ENCODE measurements around the gene TPM4. TPM values are rescaled to one million over a fixed set of nuclear protein-coding genes. Genes with fewer than 3 reads are reported as not detected.
A peak's percentile ranks its signal among the peaks of the same experiment; 100 is the strongest.
"Not testable (repeated sequence)": the region's sequence is repeated elsewhere in the genome, so short reads cannot be mapped to it uniquely, and the experiment has no call there.

Gene TPM4
- total RNA-seq, 2 donors from 2014 or later, result 261 to 279 TPM

DNA sequence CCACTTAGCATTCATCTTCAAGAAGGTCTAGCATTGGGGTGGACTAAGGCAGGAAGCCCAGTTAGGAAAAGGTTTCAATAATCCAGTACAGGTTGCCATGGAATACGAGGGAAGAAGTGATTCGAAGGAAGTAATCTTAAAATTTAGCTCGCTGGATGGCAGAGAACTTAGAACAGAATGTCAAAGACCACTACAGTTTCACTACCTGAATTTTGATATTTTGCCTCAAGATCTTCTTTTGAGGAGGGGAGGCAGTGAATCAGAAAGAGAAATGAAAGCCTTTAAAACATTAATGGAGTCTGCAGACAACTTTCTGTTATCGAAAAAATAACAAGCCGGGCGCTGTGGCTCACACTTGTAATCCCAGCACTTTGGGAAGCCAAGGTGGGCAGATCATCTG lies 28.4 kb downstream of the TPM4 start:
- Mint-ChIP-seq H3K27ac (peak overlapping the region; percentile 43), H3K36me3 (ENCODE audit: low read depth) (peaks cover 2% of the 10 kb centered on the region), H3K4me3 (no peak overlapping the region), H3K4me1 (peaks cover 2% of the 10 kb centered on the region), H3K27me3 (no peaks in the 10 kb centered on the region)
- DNase-seq, result no peak
- no peaks in the 10 kb centered on the region for H3K9me3 ChIP-seq (ENCODE audit: control insufficient read depth, low read length, poor library complexity, severe bottlenecking)
- no peak for ATAC-seq

DNA sequence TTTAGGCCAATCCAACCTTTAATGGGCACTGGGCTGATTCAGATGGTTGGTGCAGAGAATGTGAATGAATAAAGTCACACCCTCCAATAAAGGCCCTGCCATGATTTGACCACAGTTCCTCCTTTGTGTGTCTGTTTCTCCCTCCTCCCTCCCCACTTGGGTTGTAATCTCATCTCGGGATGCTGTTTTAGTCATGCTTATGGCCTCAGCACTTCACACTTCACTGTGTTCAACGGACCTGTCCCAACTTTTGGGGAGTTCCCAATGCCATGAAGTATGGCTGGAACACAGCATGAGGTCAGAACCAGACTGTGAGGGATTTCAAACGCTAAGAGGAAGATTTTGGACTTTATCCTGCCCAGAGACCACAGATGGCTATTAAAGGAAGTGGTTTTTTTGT lies 29.8 kb downstream of the TPM4 start:
- Mint-ChIP-seq H3K4me3 (no peak overlapping the region), H3K27me3 (no peaks in the 10 kb centered on the region), H3K36me3 (ENCODE audit: low read depth) (peaks cover under 1% of the 10 kb centered on the region), H3K27ac (peak overlapping the region; percentile 65), H3K4me1 (peaks cover 2% of the 10 kb centered on the region)
- ATAC-seq (no peak), DNase-seq (no peak)
- H3K9me3 ChIP-seq (ENCODE audit: control insufficient read depth, low read length, poor library complexity, severe bottlenecking), result no peaks in the 10 kb centered on the region

DNA sequence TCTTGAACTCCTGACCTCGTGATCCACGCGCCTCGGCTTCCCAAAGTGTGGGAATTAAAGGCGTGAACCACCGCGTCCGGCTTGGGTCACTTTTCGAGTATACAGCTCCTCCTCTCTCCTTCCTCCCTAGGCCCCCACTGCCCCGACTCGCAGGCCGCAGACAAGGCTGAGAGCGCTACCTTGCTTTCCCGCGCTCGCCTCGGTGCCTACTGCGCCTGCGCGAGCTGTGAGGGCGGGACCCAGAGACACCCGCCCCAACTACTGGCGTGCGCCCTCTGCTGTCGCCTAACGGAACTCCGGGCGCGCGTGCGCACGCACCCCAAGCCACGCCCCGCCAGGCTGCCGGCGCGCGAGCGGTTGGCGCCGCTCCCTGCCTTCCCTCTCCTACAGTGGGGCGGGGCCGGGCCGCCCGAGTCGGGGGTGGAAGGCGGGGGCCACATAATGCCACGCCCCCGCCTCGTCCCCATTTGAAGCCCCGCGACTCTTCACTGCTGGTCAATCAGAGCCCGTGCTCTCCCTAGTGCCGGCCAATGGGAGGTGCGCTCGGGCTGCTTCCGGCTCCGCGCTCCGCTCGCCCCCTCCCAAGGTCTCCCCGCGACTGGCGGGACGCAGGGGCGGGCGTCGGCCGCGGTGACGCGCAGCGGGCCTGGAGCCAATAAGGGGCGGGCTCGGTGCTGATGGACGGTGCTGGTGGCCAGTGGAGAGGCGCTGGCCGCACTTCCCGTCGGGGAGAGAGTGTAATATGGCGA lies 35.0 kb downstream of the TPM4 start, which contains the start of gene RAB8A:
TSS of gene RAB8A (plus strand) at position 730 of the 749 bp plus-strand sequence. CDS start at position 743, 13 bp downstream.
- H3K4me3 Mint-ChIP-seq, result peak within 1 kb of the TSS; percentile 97
- peak; percentile 99 to 100 (median 99) for DNase-seq
- H3K36me3 Mint-ChIP-seq (ENCODE audit: low read depth), result peaks cover 2% of the 10 kb centered on the region
- H3K4me1 Mint-ChIP-seq, result peaks cover 24% of the 10 kb centered on the region
- H3K27ac Mint-ChIP-seq, result peak within 1 kb of the TSS; percentile 93
- H3K9me3 ChIP-seq (ENCODE audit: control insufficient read depth, low read length, poor library complexity, severe bottlenecking), result no peaks in the 10 kb centered on the region
- H3K27me3 Mint-ChIP-seq, result no peaks in the 10 kb centered on the region
- peak; percentile 91 for ATAC-seq

DNA sequence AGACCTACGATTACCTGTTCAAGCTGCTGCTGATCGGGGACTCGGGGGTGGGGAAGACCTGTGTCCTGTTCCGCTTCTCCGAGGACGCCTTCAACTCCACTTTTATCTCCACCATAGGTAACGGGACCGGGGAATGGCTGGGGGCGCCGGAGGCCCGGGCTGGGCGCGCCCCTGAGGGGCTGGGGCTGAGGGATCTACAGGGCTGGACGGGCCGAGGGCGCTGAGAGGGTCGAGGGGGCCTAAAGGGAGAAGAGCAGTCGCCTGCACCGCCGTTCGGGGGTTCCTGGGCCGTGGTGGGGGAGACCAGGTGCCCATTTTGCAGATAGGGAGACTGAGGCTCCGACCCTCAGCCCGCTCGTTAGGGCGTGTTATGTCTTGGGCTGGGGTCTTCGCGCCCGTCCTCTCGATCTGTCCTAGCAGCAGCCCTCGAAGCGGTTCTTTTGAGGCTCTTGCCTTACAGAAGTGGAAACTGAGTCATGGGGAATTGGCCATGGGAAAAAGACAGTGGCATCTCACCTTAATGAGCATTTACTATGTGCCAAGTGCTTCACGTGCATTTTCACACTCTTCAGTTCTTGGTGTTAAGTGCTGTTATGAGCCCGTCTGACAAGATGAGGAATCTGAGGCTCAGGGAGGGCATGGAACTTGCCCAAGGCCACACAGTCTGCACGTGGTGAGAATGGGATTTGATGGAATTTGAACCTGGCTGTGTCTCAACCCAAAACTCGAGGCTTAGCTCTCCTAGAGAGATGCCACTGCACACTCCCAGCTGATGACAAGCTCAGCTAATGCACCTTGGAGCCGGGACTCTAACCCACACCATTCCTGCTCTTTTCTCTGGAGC lies 35.8 kb downstream of the TPM4 start:
- H3K27ac Mint-ChIP-seq, result peak overlapping the region; percentile 93
- peaks cover 2% of the 10 kb centered on the region for H3K36me3 Mint-ChIP-seq (ENCODE audit: low read depth)
- H3K4me3 Mint-ChIP-seq, result peak overlapping the region; percentile 97
- peaks cover 29% of the 10 kb centered on the region for H3K4me1 Mint-ChIP-seq
- DNase-seq (no peak), ATAC-seq (no peak)
- no peaks in the 10 kb centered on the region for H3K27me3 Mint-ChIP-seq
- H3K9me3 ChIP-seq (ENCODE audit: control insufficient read depth, low read length, poor library complexity, severe bottlenecking), result no peaks in the 10 kb centered on the region

DNA sequence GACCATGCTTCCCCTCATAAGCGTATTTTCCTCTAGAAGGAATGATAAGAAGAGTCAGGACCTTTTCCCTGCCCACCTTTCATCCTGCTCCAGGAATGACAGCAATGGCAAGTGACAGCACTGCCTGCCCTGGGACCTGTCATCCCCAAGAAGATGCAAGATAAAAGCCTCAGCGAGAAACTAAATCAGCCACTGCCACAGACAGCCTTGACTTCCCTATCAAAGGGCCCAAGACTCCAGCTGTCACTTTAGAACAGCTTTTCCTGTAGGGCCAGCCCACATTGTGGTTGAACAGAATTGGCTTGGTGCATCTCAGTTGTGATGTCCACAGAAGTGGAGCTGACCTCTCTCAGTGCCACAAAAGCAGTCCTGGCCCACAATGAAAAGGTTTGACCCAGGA lies 36.5 kb downstream of the TPM4 start:
- ATAC-seq, result no peak

DNA sequence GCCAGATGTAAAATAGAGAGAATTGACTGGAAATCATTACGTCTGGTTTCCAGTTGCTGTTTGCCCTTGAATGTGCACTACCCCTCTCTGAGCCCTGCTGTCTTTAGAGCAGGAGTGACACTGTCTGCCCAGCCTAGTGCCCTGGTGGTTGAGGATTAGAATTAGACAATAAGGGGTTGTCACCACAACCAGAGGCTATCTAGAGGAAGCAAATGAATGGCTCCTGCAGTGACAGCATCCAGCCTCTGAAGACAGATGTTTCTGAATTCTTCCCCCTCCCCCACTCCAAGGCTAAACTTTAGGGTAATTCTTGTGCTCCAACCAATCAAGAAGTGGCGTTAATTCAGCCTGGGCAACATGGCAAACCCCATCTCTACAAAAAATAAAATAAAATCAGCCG lies 37.4 kb downstream of the TPM4 start:
- Mint-ChIP-seq H3K27me3 (no peaks in the 10 kb centered on the region), H3K4me3 (peak overlapping the region; percentile 3), H3K36me3 (ENCODE audit: low read depth) (peaks cover 2% of the 10 kb centered on the region), H3K27ac (no peak overlapping the region), H3K4me1 (peaks cover 42% of the 10 kb centered on the region)
- no peak for DNase-seq
- ATAC-seq, result no peak
- H3K9me3 ChIP-seq (ENCODE audit: control insufficient read depth, low read length, poor library complexity, severe bottlenecking), result no peaks in the 10 kb centered on the region

More for the DNA sequence above, 36.5 kb downstream of the TPM4 start:
- no peaks in the 10 kb centered on the region for H3K9me3 ChIP-seq (ENCODE audit: control insufficient read depth, low read length, poor library complexity, severe bottlenecking)
- Mint-ChIP-seq H3K36me3 (ENCODE audit: low read depth) (peaks cover 2% of the 10 kb centered on the region), H3K27me3 (no peaks in the 10 kb centered on the region), H3K27ac (peak overlapping the region; percentile 93), H3K4me1 (peaks cover 36% of the 10 kb centered on the region), H3K4me3 (peak overlapping the region; percentile 97)
- no peak for DNase-seq

DNA sequence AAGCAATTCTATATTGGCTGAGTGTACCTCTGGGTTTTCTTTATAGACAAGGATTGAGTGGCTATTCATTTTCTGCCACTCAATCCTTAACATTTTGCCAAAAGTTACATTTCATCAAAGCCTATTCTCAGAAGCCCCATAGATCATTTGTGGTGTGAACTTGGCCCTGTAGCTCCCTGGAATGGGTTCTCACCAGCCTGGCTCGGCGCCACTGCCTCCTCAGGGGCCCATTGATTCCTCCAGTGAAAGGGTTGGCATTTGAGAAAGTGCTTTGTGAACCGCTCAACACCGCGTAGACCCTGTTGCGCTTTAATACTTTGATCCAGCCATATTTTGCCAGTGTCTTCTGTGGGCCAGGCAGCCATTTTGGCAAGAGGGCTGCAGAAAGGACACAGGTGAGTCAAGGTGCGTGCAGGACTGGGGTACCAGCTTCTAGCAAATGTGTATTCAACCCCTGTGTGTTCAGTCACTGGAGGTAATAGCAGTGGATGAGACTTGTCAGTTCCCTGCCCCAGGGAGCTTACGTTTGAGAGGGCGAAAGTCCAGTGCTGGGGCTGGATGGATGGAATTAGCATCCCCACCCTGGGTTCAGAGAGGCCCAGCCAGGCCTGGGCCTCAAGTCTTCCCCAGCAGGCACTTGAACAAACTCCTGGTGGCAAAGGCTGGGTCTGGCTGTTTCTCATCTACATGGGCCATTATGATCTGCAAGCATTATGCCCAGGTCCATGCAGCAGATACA lies 39.2 kb downstream of the TPM4 start:
- H3K36me3 Mint-ChIP-seq (ENCODE audit: low read depth), result peaks cover 2% of the 10 kb centered on the region
- peak overlapping the region; percentile 39 for H3K27ac Mint-ChIP-seq
- H3K4me3 Mint-ChIP-seq, result no peak overlapping the region
- peaks cover 46% of the 10 kb centered on the region for H3K4me1 Mint-ChIP-seq
- H3K9me3 ChIP-seq (ENCODE audit: control insufficient read depth, low read length, poor library complexity, severe bottlenecking), result no peaks in the 10 kb centered on the region
- H3K27me3 Mint-ChIP-seq, result no peaks in the 10 kb centered on the region
- DNase-seq (no peak), ATAC-seq (no peak)

DNA sequence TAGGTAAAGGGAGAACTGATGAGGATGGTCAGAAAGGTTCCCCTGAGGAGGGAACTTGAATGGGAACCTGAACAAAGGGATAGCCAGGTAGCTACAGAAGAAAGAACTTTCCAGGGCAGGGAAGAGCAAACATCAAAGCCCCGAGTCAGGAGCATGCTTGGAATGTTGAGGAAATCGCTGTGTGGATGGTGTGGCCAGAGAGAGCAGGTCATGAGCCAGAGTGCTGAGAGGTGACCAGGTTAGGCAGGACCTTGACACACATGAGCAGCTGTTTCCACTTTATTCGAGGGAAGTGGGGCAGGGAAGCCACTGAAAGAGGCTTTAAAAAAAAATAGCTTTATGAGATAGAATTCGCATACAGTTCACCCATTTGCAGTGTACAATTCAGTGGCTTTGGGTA lies 39.8 kb downstream of the TPM4 start:
- Mint-ChIP-seq H3K4me1 (peaks cover 45% of the 10 kb centered on the region), H3K36me3 (ENCODE audit: low read depth) (peaks cover 2% of the 10 kb centered on the region), H3K4me3 (no peak overlapping the region), H3K27me3 (no peaks in the 10 kb centered on the region), H3K27ac (peak overlapping the region; percentile 93)
- ATAC-seq, result no peak
- DNase-seq, result no peak
- H3K9me3 ChIP-seq (ENCODE audit: control insufficient read depth, low read length, poor library complexity, severe bottlenecking), result no peaks in the 10 kb centered on the region

DNA sequence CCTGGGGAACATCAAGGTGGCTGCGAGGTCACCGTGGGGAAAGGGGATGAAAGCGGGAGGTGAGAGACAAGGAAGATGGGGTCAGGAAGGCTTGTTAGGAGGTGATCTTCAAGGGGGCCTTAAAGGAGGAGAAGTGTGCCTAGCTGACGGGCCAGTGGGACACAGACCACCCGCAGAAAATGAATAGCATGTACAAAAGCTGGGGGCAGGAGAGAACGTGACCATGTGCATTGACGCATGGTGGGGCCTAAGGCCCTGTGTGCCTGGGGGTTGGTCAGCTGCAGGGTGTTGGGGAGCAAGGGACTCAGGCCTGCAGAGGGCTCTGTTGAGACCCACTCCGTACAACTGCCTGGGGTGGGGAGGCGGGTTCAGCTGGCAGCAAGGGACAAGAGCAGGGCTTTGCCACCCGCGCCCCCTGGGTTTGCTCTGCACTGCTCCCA lies 41.3 kb downstream of the TPM4 start:
- Mint-ChIP-seq H3K4me3 (peak overlapping the region; percentile 68), H3K4me1 (peaks cover 40% of the 10 kb centered on the region), H3K27me3 (no peaks in the 10 kb centered on the region), H3K36me3 (ENCODE audit: low read depth) (peaks cover 2% of the 10 kb centered on the region), H3K27ac (peak overlapping the region; percentile 93)
- DNase-seq (no peak), ATAC-seq (no peak)
- no peaks in the 10 kb centered on the region for H3K9me3 ChIP-seq (ENCODE audit: control insufficient read depth, low read length, poor library complexity, severe bottlenecking)

DNA sequence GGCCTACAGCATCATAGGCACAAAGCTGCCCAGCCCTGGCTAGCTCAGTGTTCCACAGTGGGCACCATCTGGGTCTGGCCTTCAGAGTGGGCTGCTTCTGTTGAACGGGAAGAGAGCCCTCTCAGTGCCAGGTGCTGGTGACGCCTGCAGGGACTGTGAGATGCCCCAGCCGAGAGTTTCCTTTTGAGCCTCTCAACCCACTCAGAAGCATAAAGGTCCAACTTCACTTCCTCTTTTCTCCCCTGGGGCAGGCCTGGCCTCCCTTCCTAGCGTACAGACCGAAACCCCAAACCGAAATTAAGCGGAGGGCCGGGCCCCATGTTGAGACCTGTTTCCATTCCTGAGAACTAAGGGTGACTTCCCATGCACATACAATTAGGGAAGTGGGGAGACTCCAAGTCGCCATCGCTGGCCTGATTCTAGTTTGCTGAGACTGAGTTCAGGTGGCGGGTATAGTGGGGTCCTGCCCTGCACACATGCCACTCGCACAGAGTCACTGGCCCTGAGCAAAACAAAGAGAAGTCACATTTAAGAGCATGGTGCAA lies 42.3 kb downstream of the TPM4 start:
- DNase-seq (no peak), ATAC-seq (peak; percentile 69)
- Mint-ChIP-seq H3K4me1 (peaks cover 37% of the 10 kb centered on the region), H3K4me3 (peak overlapping the region; percentile 68), H3K27me3 (no peaks in the 10 kb centered on the region), H3K36me3 (ENCODE audit: low read depth) (peaks cover 2% of the 10 kb centered on the region), H3K27ac (peak overlapping the region; percentile 93)
- H3K9me3 ChIP-seq (ENCODE audit: control insufficient read depth, low read length, poor library complexity, severe bottlenecking), result no peaks in the 10 kb centered on the region

DNA sequence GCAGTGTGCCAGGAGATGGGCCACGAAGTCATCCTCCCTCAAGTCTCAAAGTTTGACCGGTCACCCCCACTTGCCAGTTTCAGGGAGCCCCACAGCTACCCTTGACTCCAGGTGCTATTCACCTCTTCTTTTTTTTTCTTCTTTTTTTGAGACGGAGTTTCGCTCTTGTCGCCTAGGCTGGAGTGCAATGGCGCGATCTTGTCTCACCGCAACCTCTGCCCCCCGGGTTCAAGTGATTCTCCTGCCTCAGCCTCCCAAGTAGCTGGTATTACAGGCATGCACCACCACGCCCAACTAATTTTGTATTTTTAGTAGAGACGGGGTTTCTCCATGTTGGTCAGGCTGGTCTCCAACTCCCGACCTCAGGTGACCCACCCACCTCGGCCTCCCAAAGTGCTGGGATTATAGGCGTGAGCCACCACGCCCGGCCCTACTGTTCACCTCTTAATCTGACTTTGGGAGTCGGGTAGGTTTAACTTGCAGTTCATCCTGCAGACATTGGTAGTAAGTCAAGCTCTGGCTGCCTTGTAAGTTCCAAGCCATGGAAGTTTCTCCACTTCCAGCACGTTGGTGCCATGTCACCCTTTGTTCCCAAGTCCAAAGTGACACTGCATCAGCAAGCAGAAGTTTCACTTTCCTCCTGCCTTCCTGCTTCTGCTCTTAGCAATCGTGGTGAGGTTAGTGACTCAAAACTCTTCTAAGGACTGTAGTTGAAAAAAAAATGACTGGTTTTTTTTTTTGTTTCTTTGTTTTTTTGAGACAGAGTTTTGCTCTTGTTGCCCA lies 43.0 kb downstream of the TPM4 start:
- Mint-ChIP-seq H3K27ac (peak overlapping the region; percentile 93), H3K4me3 (peak overlapping the region; percentile 67), H3K4me1 (peaks cover 35% of the 10 kb centered on the region)
- ATAC-seq, result peak; percentile 77
- H3K36me3 Mint-ChIP-seq (ENCODE audit: low read depth); H3K9me3 ChIP-seq (ENCODE audit: control insufficient read depth, low read length, poor library complexity, severe bottlenecking); H3K27me3 Mint-ChIP-seq; DNase-seq: not testable (repeated sequence)

DNA sequence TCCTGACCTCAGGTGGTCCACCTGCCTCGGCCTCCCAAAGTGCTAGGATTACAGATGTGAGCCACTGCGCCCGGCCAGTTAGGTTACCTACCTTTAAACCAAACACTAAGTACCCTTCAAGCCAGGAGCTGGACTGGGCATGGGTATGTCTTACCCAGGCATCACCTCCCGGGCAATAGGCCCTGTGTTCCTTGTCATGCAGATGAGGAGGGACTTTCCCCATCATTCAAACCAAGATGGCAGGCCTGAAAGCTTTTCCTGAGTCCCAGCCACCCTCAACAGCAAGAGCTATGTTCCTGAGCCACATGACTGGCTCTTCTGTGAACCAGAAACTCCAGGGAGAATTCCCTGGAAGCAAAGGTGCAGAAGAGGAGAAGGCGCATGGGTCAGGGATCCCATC lies 44.8 kb downstream of the TPM4 start:
- peaks cover 27% of the 10 kb centered on the region for H3K4me1 Mint-ChIP-seq
- H3K27ac Mint-ChIP-seq, result no peak overlapping the region
- no peaks in the 10 kb centered on the region for H3K9me3 ChIP-seq (ENCODE audit: control insufficient read depth, low read length, poor library complexity, severe bottlenecking)
- H3K27me3 Mint-ChIP-seq, result no peaks in the 10 kb centered on the region
- H3K4me3 Mint-ChIP-seq, result no peak overlapping the region
- ATAC-seq, result no peak
- H3K36me3 Mint-ChIP-seq (ENCODE audit: low read depth), result peaks cover 2% of the 10 kb centered on the region
- no peak for DNase-seq
